CD4-positive, CD25-positive, alpha-beta regulatory T cell (primary cell): ENCODE measurements around the gene GMPR. TPM values are rescaled to one million over a fixed set of nuclear protein-coding genes. Genes with fewer than 3 reads are reported as not detected.

Experiments used
- ATAC-seq, 2 donors: fragments of 150-1000 bp; cut with Tn5 transposase; one replicate each; pipeline ENCODE4 v1.10.0; 2021; ENCODE audit warnings: low read depth in 2 of 2, moderate number of reproducible peaks in 2 of 2, moderate library complexity in 1 of 2
- DNase-seq, 3 donors: peaks; one replicate each; pipeline versions ENCODE4 v3.0.0 to v3.0.0-alpha.2; 2012 to 2022; ENCODE audit warnings: mixed read lengths in 1 of 3
- H3K27ac ChIP-seq: one replicate; pipeline ENCODE4 v1.7.0; 2013; ENCODE audit warnings: mild to moderate bottlenecking, low read length; ENCODE audit not compliant: insufficient read depth, poor library complexity, severe bottlenecking
- H3K27me3 ChIP-seq: one replicate; pipeline ENCODE4 v1.7.0; 2013; ENCODE audit warnings: low read length; ENCODE audit not compliant: control insufficient read depth, insufficient read depth
- H3K36me3 ChIP-seq: one replicate; pipeline ENCODE4 v1.7.0; 2013; ENCODE audit warnings: mild to moderate bottlenecking, low read length, moderate library complexity; ENCODE audit not compliant: control insufficient read depth, insufficient read depth
- H3K4me1 ChIP-seq: 2 replicates; pipeline ENCODE4 v1.7.0; 2013; ENCODE audit warnings: mild to moderate bottlenecking, low read length; ENCODE audit not compliant: insufficient read depth, control insufficient read depth, poor library complexity, severe bottlenecking
- H3K4me3 ChIP-seq: one replicate; pipeline ENCODE4 v1.7.0; 2013; ENCODE audit warnings: low read depth, mild to moderate bottlenecking, low read length, moderate library complexity
- H3K9me3 ChIP-seq, 2 experiments: 1 replicate in 1 of 2; 2 replicates in 1 of 2; pipeline ENCODE4 v1.7.0; 2013; ENCODE audit warnings: low read length in 2 of 2, mild to moderate bottlenecking in 1 of 2, moderate library complexity in 1 of 2; ENCODE audit not compliant: control insufficient read depth in 2 of 2
- H3K27ac Mint-ChIP-seq, 3 donors: one replicate each; pipeline ENCODE4 v1.8.0; 2020 to 2022; ENCODE audit warnings: mild to moderate bottlenecking in 3 of 3, mixed read lengths in 3 of 3, moderate library complexity in 2 of 3
- H3K27me3 Mint-ChIP-seq: one replicate; pipeline ENCODE4 v1.8.0; 2022; ENCODE audit warnings: mild to moderate bottlenecking, mixed read lengths
- H3K36me3 Mint-ChIP-seq: one replicate; pipeline ENCODE4 v1.8.0; 2020; ENCODE audit warnings: mixed read lengths
- H3K4me1 Mint-ChIP-seq, 4 donors: one replicate each; pipeline ENCODE4 v1.8.0; 2020 to 2022; ENCODE audit warnings: mixed read lengths in 4 of 4, mild to moderate bottlenecking in 1 of 4
- H3K4me3 Mint-ChIP-seq, 4 donors: one replicate each; pipeline ENCODE4 v1.8.0; 2020 to 2022; ENCODE audit warnings: mild to moderate bottlenecking in 4 of 4, mixed read lengths in 4 of 4, moderate library complexity in 3 of 4
- H3K9me3 Mint-ChIP-seq, 7 donors: one replicate each; pipeline ENCODE4 v1.8.0; 2020 to 2022; ENCODE audit warnings: mixed read lengths in 7 of 7, mild to moderate bottlenecking in 3 of 7, moderate library complexity in 2 of 7
- polyA plus RNA-seq, 4 donors: library from polyadenylated mRNA; unstranded; fragments of 300-500 nt; fragmentation: Illumina TruSeq; gene quantifications; one replicate each; pipeline ENCODE4 v1.2.3, GENCODE V29; 2021
- total RNA-seq: library from RNA; stranded (reverse); gene quantifications from one replicate; pipeline ENCODE4 v1.2.3, GENCODE V29; 2022

Gene GMPR
- 1.8 TPM for total RNA-seq
- polyA plus RNA-seq, result 1 to 10 TPM in 1 of 4 donors, not detected in 3; 1.3 TPM

GRCh38 chr6:16238057-16238962 lies at the start of gene GMPR:
Gene GMPR (plus strand): TSS chr6:16238587. CDS start chr6:16238694, 107 bp downstream.
- peak; percentile 82 to 90 for ATAC-seq
- no peaks in the 10 kb centered on the region for H3K9me3 ChIP-seq
- H3K27me3 ChIP-seq, result peaks cover 29% of the 10 kb centered on the region
- Mint-ChIP-seq H3K27ac (peak within 1 kb of the TSS in 2 of 3 donors; percentile 50 to 79), H3K4me3 (peak within 1 kb of the TSS; percentile 67 to 91 (median 88)), H3K4me1 (peaks cover 0 to 28% (median 15%) of the 10 kb centered on the region in 4 donors), H3K9me3 (no peaks in the 10 kb centered on the region), H3K36me3 (no peaks in the 10 kb centered on the region), H3K27me3 (peaks cover 65% of the 10 kb centered on the region)
- H3K36me3 ChIP-seq, result no peaks in the 10 kb centered on the region
- peak; percentile 39 to 86 (median 58) for DNase-seq
- no peak within 1 kb of the TSS for H3K27ac ChIP-seq
- H3K4me3 ChIP-seq, result peak within 1 kb of the TSS; percentile 27
- peaks cover 17% of the 10 kb centered on the region for H3K4me1 ChIP-seq

DNA sequence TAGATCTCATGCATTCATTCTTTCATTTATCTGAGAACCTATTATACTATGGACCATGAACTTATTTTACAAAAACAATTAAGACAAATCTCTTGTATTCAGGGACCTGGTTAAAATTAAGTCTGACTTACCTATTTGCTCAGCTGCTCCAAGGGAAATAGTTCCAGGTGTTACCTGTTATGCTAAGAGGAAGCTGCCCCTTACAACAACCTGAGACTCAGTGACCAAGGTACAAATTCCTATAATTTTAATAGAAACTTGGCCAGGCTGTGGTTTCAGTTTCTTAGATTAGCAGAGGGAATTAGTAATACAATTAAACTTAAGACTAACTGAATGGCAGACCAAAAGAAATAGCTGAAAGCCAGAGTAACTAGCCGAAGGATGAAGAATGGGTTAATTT lies 48.2 kb upstream of the GMPR start:
- Mint-ChIP-seq H3K9me3 (peaks cover 0 to 3% (median 0%) of the 10 kb centered on the region in 7 donors), H3K27me3 (peaks cover 46% of the 10 kb centered on the region), H3K36me3 (no peaks in the 10 kb centered on the region), H3K4me3 (no peak overlapping the region), H3K27ac (no peak overlapping the region), H3K4me1 (no peaks in the 10 kb centered on the region)
- peaks cover 14% of the 10 kb centered on the region for H3K27me3 ChIP-seq
- H3K4me3 ChIP-seq, result no peak overlapping the region
- no peaks in the 10 kb centered on the region for H3K9me3 ChIP-seq
- ATAC-seq (no peak), DNase-seq (no peak)
- no peaks in the 10 kb centered on the region for H3K36me3 ChIP-seq
- no peaks in the 10 kb centered on the region for H3K4me1 ChIP-seq
- no peak overlapping the region for H3K27ac ChIP-seq

DNA sequence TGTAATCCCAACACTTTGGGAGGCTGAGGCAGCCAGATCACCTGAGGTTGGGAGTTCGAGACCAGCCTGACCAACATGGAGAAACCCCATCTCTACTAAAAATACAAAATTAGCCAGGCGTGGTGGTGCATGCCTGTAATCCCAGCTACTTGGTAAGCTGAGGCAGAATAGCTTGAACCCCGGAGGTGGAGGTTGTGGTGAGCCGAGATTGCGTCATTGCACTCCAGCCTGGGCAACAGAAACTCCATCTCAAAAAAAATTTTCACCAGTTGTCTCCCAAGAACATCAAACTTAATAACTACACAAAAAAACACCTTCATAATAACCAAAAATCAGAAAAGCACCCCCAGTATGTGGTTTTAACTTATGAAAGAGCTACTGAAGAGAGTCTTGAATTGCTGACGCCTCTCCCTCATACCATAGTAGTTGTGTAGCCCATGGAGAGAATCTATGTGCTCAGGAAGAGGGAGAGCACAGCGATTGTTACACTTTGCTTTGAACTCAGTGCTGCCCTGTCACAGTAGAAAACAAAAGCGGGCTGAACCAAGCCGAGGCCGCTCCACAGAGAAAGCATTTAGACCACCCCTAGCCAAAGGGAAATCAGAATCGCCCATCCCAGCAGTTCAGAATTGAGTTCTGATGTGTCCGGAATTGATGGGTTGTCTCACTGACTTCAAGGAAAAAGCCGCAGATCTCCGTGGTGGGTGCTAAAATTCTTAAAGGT lies 42.0 kb upstream of the GMPR start:
- H3K27ac Mint-ChIP-seq, result peak overlapping the region in 1 of 3 donors; percentile 58
- H3K27me3 ChIP-seq, result peaks cover 6% of the 10 kb centered on the region
- no peak for ATAC-seq
- H3K4me1 Mint-ChIP-seq, result no peaks in the 10 kb centered on the region
- H3K36me3 ChIP-seq, result no peaks in the 10 kb centered on the region
- no peak for DNase-seq
- H3K4me3 ChIP-seq, result no peak overlapping the region
- no peak overlapping the region for H3K4me3 Mint-ChIP-seq
- H3K27ac ChIP-seq, result no peak overlapping the region
- H3K36me3 Mint-ChIP-seq, result no peaks in the 10 kb centered on the region
- H3K9me3 Mint-ChIP-seq, result peaks cover 0 to 2% (median 0%) of the 10 kb centered on the region in 7 donors
- no peaks in the 10 kb centered on the region for H3K9me3 ChIP-seq
- no peaks in the 10 kb centered on the region for H3K4me1 ChIP-seq
- peaks cover 35% of the 10 kb centered on the region for H3K27me3 Mint-ChIP-seq

DNA sequence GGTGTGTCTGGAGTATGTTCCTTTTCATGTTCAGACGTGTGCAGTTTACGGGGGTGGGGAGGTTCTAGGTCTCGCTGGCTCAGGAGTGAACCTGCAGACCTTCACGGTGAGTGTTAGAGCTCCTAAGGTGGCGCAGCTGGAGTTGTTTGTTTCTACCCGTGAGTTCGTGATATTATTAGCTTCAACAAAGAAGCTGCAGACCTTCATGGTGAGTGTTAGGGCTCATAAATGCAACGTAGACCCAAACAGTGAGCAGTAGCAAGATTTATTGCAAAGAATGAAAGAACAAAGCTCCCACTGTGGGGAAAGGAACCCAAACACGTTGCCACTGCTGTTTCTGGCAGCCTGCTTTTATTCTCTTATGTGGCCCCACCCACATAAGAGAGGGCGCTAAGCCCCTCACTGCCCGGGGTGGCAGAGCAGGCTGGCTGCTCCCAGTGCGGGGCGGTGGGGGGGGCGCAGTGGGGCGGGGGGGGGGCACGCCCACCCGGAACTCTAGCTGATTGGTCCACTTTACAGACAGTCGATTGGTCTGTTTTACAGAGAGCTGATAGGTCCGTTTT lies 41.3 kb upstream of the GMPR start:
- no peak overlapping the region for H3K4me3 ChIP-seq
- ATAC-seq (no peak), DNase-seq (no peak)
- no peaks in the 10 kb centered on the region for H3K4me1 ChIP-seq
- Mint-ChIP-seq H3K27ac (no peak overlapping the region), H3K4me1 (no peaks in the 10 kb centered on the region), H3K9me3 (peaks cover 0 to 2% (median 0%) of the 10 kb centered on the region in 7 donors), H3K27me3 (peaks cover 29% of the 10 kb centered on the region), H3K4me3 (no peak overlapping the region), H3K36me3 (no peaks in the 10 kb centered on the region)
- no peak overlapping the region for H3K27ac ChIP-seq
- peaks cover 6% of the 10 kb centered on the region for H3K27me3 ChIP-seq
- H3K36me3 ChIP-seq, result no peaks in the 10 kb centered on the region
- H3K9me3 ChIP-seq, result no peaks in the 10 kb centered on the region

DNA sequence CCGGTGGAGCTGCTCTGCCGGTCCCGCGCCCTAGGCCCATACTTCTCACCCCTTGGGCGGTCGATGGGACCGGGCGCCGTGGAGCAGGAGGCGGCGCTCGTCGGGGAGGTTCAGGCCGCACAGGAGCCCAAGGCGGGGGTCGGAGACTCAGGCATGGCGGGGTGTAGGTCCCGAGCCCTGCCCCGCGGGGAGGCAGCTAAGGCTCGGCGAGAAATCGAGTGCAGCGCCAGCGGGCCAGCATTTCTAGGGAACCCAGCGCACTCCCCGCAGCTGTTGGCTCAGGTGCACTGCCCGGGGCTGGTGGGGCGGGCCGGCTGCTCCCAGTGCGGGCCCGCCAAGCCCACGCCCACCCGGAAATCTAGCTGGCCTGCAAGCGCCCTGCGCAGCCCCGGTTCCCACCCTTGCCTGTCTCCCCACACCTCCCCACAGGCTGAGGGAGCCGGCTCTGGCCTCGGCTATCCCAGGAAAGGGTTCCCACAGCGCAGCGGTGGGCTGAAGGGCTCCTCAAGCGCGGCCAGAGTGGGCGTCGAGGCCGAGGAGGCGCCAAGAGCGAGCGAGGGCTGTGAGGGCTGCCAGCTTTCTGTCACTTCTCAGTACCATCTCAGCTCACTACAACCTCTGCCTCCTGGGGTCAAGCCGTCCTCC lies 40.2 kb upstream of the GMPR start:
- no peaks in the 10 kb centered on the region for H3K36me3 ChIP-seq

DNA sequence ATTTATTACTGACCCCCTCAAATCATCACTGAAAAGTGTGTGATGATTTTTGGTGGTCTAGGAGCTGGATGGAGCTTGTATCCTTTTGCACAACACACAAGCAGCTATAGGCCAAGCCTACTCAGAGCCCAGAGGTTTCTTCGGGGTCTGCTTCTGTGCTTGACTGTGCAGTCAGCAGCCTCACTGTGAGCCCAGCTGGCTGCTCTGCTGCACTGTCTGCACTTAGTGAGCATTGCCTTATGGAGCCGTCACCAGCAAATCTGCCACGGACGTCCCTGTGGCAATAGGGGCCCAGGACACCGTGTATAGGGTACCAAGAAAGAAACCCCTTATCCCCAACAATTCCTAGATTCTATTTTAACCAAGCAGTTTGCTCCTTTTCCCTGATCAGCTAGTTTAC lies 38.6 kb upstream of the GMPR start:
- DNase-seq (no peak), ATAC-seq (no peak)
- H3K36me3 ChIP-seq, result no peaks in the 10 kb centered on the region
- no peaks in the 10 kb centered on the region for H3K9me3 ChIP-seq
- no peaks in the 10 kb centered on the region for H3K4me1 Mint-ChIP-seq
- no peak overlapping the region for H3K4me3 Mint-ChIP-seq
- no peaks in the 10 kb centered on the region for H3K4me1 ChIP-seq
- H3K27ac ChIP-seq, result no peak overlapping the region
- H3K27me3 Mint-ChIP-seq, result peaks cover 28% of the 10 kb centered on the region
- H3K27me3 ChIP-seq, result no peaks in the 10 kb centered on the region
- H3K27ac Mint-ChIP-seq, result no peak overlapping the region
- peaks cover 0 to 2% (median 0%) of the 10 kb centered on the region in 7 donors for H3K9me3 Mint-ChIP-seq
- H3K36me3 Mint-ChIP-seq, result no peaks in the 10 kb centered on the region
- H3K4me3 ChIP-seq, result no peak overlapping the region

More for the DNA sequence above, 40.2 kb upstream of the GMPR start:
- H3K4me3 Mint-ChIP-seq, result no peak overlapping the region
- no peaks in the 10 kb centered on the region for H3K36me3 Mint-ChIP-seq
- Histone ChIP-seq H3K4me1 (no peaks in the 10 kb centered on the region), H3K4me3 (no peak overlapping the region), H3K27me3 (peaks cover 6% of the 10 kb centered on the region), H3K9me3 (no peaks in the 10 kb centered on the region), H3K27ac (no peak overlapping the region)
- peaks cover 0 to 2% (median 0%) of the 10 kb centered on the region in 7 donors for H3K9me3 Mint-ChIP-seq
- no peak for ATAC-seq
- H3K27me3 Mint-ChIP-seq, result peaks cover 35% of the 10 kb centered on the region
- DNase-seq, result no peak
- H3K4me1 Mint-ChIP-seq, result no peaks in the 10 kb centered on the region
- no peak overlapping the region for H3K27ac Mint-ChIP-seq

- Histone ChIP-seq H3K9me3 (no peaks in the 10 kb centered on the region), H3K36me3 (no peaks in the 10 kb centered on the region), H3K4me3 (no peak overlapping the region), H3K4me1 (no peaks in the 10 kb centered on the region), H3K27ac (no peak overlapping the region), H3K27me3 (no peaks in the 10 kb centered on the region)
- DNase-seq (no peak), ATAC-seq (no peak)
- Mint-ChIP-seq H3K4me1 (no peaks in the 10 kb centered on the region), H3K9me3 (peaks cover 0 to 2% (median 0%) of the 10 kb centered on the region in 7 donors), H3K4me3 (no peak overlapping the region), H3K27ac (no peak overlapping the region), H3K27me3 (peaks cover 26% of the 10 kb centered on the region), H3K36me3 (no peaks in the 10 kb centered on the region)
Measured at GRCh38 chr6:16200321-16200883, 38.0 kb upstream of the GMPR start.
